Measurements from ENCODE around the gene KBTBD4. TPM values are rescaled to one million over a fixed set of nuclear protein-coding genes. Genes with fewer than 3 reads are reported as not detected.
"Not testable (repeated sequence)": the region's sequence is repeated elsewhere in the genome, so short reads cannot be mapped to it uniquely, and the experiment has no call there.

The KBTBD4 gene
- total RNA-seq, 1 donor from 2014 or later, result 15.4 TPM

- peak within 1 kb of the TSS; percentile 75 for H3K27ac Mint-ChIP-seq (ENCODE audit: unreplicated experiment)
- no peak for TF ChIP-seq CTCF (conservative IDR thresholded peaks at IDR 0.05)
- no peaks in the 10 kb centered on the region for H3K9me3 Mint-ChIP-seq
- peak; percentile 55 for DNase-seq (ENCODE audit: low read depth, low spot score)
- H3K27me3 Mint-ChIP-seq (ENCODE audit: low read depth), result no peaks in the 10 kb centered on the region
- no peaks in the 10 kb centered on the region for H3K36me3 Mint-ChIP-seq (ENCODE audit: low read depth)
- H3K4me1 Mint-ChIP-seq, result peaks cover 11% of the 10 kb centered on the region
- peak within 1 kb of the TSS; percentile 87 for H3K4me3 Mint-ChIP-seq
Observed at GRCh38 chr11:47565340-47566148, 13.2 kb downstream of the KBTBD4 start, which contains the start of gene PTPMT1. PTPMT1 (plus strand) TSS chr11:47565599; CDS start chr11:47565623, 24 bp downstream.

- no peak for TF ChIP-seq CTCF (conservative IDR thresholded peaks at IDR 0.05)
- Mint-ChIP-seq H3K27me3 (ENCODE audit: low read depth) (no peaks in the 10 kb centered on the region), H3K9me3 (no peaks in the 10 kb centered on the region), H3K4me3 (peak overlapping the region; percentile 73), H3K36me3 (ENCODE audit: low read depth) (no peaks in the 10 kb centered on the region), H3K4me1 (peaks cover 11% of the 10 kb centered on the region), H3K27ac (ENCODE audit: unreplicated experiment) (peak overlapping the region; percentile 57)
- DNase-seq (ENCODE audit: low read depth, low spot score), result no peak
Observed at GRCh38 chr11:47564933-47565339, 13.8 kb downstream of the KBTBD4 start.

GRCh38 chr11:47564366-47564765, 14.4 kb downstream of the KBTBD4 start:
- not testable (repeated sequence) for H3K36me3 Mint-ChIP-seq (ENCODE audit: low read depth); DNase-seq (ENCODE audit: low read depth, low spot score); H3K9me3 Mint-ChIP-seq; H3K27me3 Mint-ChIP-seq (ENCODE audit: low read depth); H3K27ac Mint-ChIP-seq (ENCODE audit: unreplicated experiment)
- peaks cover 11% of the 10 kb centered on the region for H3K4me1 Mint-ChIP-seq
- peak overlapping the region; percentile 15 for H3K4me3 Mint-ChIP-seq

GRCh38 chr11:47562393-47562792, 16.4 kb downstream of the KBTBD4 start:
- not testable (repeated sequence) for H3K27ac Mint-ChIP-seq (ENCODE audit: unreplicated experiment); H3K27me3 Mint-ChIP-seq (ENCODE audit: low read depth); DNase-seq (ENCODE audit: low read depth, low spot score); H3K9me3 Mint-ChIP-seq; H3K36me3 Mint-ChIP-seq (ENCODE audit: low read depth)
- peaks cover 11% of the 10 kb centered on the region for H3K4me1 Mint-ChIP-seq
- H3K4me3 Mint-ChIP-seq, result peak overlapping the region; percentile 56

- no peak for TF ChIP-seq CTCF (conservative IDR thresholded peaks at IDR 0.05)
- H3K27me3 Mint-ChIP-seq (ENCODE audit: low read depth), result no peaks in the 10 kb centered on the region
Observed at GRCh38 chr11:47560426-47560825, 18.3 kb downstream of the KBTBD4 start.

GRCh38 chr11:47558695-47559094, 20.1 kb downstream of the KBTBD4 start:
- no peak for TF ChIP-seq CTCF (conservative IDR thresholded peaks at IDR 0.05)
- Mint-ChIP-seq H3K9me3 (no peaks in the 10 kb centered on the region), H3K27me3 (ENCODE audit: low read depth) (no peaks in the 10 kb centered on the region), H3K36me3 (ENCODE audit: low read depth) (no peaks in the 10 kb centered on the region), H3K4me1 (peaks cover 3% of the 10 kb centered on the region), H3K27ac (ENCODE audit: unreplicated experiment) (no peak overlapping the region), H3K4me3 (no peak overlapping the region)
- DNase-seq (ENCODE audit: low read depth, low spot score), result no peak

More at GRCh38 chr11:47560426-47560825, 18.3 kb downstream of the KBTBD4 start:
- Mint-ChIP-seq H3K27ac (ENCODE audit: unreplicated experiment) (no peak overlapping the region), H3K36me3 (ENCODE audit: low read depth) (no peaks in the 10 kb centered on the region), H3K9me3 (no peaks in the 10 kb centered on the region), H3K4me1 (no peaks in the 10 kb centered on the region), H3K4me3 (no peak overlapping the region)
- no peak for DNase-seq (ENCODE audit: low read depth, low spot score)

- peaks cover 14% of the 10 kb centered on the region for H3K4me1 Mint-ChIP-seq
- H3K36me3 Mint-ChIP-seq (ENCODE audit: low read depth); H3K27ac Mint-ChIP-seq (ENCODE audit: unreplicated experiment): not testable (repeated sequence)
Observed at GRCh38 chr11:47557004-47557403, 21.8 kb downstream of the KBTBD4 start.

More at GRCh38 chr11:47557004-47557403, 21.8 kb downstream of the KBTBD4 start:
- not testable (repeated sequence) for H3K4me3 Mint-ChIP-seq; H3K9me3 Mint-ChIP-seq; H3K27me3 Mint-ChIP-seq (ENCODE audit: low read depth); DNase-seq (ENCODE audit: low read depth, low spot score)
